Mammary epithelial cell (primary cell): ENCODE results near the gene DIP2A.

Experiments used
- CTCF ChIP-seq, 2 donors: IDR thresholded peaks in 1 of 2; conservative IDR thresholded peaks in 1 of 2; 2 replicates each; pipeline ENCODE4 v1.5.1; 2011 to 2012; ENCODE audit warnings: inconsistent platforms in 2 of 2, low read length in 2 of 2, mild to moderate bottlenecking in 2 of 2, control low read depth in 1 of 2, low read depth in 1 of 2; ENCODE audit not compliant: insufficient read depth in 1 of 2; ENCODE audit errors: extremely low read depth in 1 of 2
- EZH2 ChIP-seq: IDR thresholded peaks from 2 replicates; pipeline ENCODE4 v1.6.1; 2012; ENCODE audit warnings: low read length, inconsistent platforms, borderline replicate concordance

- no peak for TF ChIP-seq CTCF (conservative IDR thresholded peaks at IDR 0.05 in 1 of 2, IDR thresholded peaks at IDR 0.05 in 1 of 2; ENCODE audit: extremely low read depth in 1 of 2, insufficient read depth in 1 of 2, low read depth in 1 of 2, low read length in 2 of 2)
- TF ChIP-seq EZH2 = no peak
Observed at GRCh38 chr21:46411691-46412090, 47.0 kb upstream of the DIP2A start.
